ENCODE results near the gene ZPR1.

Gene ZPR1

GRCh38 chr11:116788975-116789374 is 1.2 kb upstream of the ZPR1 start:
- no peak for DNase-seq (ENCODE audit: extremely low read depth, low read depth)
- TF ChIP-seq CTCF (IDR thresholded peaks at IDR 0.05; ENCODE audit: low read depth, low read length), result no peak

GRCh38 chr11:116788534-116788933 is 711 bp upstream of the ZPR1 start:
- TF ChIP-seq CTCF (IDR thresholded peaks at IDR 0.05; ENCODE audit: low read depth, low read length), result no peak

GRCh38 chr11:116787436-116787785 is 412 bp downstream of the ZPR1 start:
- no peak for TF ChIP-seq CTCF (IDR thresholded peaks at IDR 0.05; ENCODE audit: low read depth, low read length)
- DNase-seq (ENCODE audit: extremely low read depth, low read depth), result no peak

More at GRCh38 chr11:116788534-116788933, 711 bp upstream of the ZPR1 start:
- DNase-seq (ENCODE audit: extremely low read depth, low read depth), result no peak

- TF ChIP-seq CTCF (IDR thresholded peaks at IDR 0.05; ENCODE audit: low read depth, low read length), result no peak
- no peak for DNase-seq (ENCODE audit: extremely low read depth, low read depth)
These were observed 857 bp downstream of the ZPR1 start for GRCh38 chr11:116786966-116787365.

- no peak for TF ChIP-seq CTCF (IDR thresholded peaks at IDR 0.05; ENCODE audit: low read depth, low read length)
- DNase-seq (ENCODE audit: extremely low read depth, low read depth), result no peak
These were observed 1.5 kb downstream of the ZPR1 start for GRCh38 chr11:116786326-116786725.

- peak; percentile 12 for DNase-seq (ENCODE audit: extremely low read depth, low read depth)
- no peak for TF ChIP-seq CTCF (IDR thresholded peaks at IDR 0.05; ENCODE audit: low read depth, low read length)
These were observed 5.1 kb downstream of the ZPR1 start for GRCh38 chr11:116782728-116783127.

GRCh38 chr11:116778556-116778955 is 9.3 kb downstream of the ZPR1 start:
- DNase-seq (ENCODE audit: extremely low read depth, low read depth), result no peak
- TF ChIP-seq CTCF (IDR thresholded peaks at IDR 0.05; ENCODE audit: low read depth, low read length), result no peak

All from AG09319 (cell line).